Measurements from ENCODE around the gene PADI6.

Gene PADI6

DNA sequence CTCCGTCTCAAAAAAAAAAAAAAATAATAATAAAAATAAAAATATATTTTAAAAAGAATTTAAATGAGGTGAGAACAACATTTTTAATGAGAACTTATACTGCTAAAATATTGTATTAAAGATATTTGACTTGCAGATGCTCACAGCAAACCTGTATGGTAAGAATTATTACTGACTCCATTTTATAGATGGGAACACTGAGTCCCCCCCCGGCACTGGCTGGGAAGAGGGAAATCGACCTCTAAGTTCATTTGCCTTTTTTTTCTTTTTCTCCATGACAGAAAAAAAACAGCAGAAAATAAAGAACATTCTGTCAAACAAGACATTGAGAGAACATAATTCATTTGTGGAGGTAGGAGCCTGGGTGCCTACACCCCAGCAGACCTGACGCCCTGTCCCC, 13.4 kb upstream of the PADI6 start:
- no peak for DNase-seq

GRCh38 chr1:17359031-17359430, 13.0 kb upstream of the PADI6 start:
- no peak for DNase-seq

DNA sequence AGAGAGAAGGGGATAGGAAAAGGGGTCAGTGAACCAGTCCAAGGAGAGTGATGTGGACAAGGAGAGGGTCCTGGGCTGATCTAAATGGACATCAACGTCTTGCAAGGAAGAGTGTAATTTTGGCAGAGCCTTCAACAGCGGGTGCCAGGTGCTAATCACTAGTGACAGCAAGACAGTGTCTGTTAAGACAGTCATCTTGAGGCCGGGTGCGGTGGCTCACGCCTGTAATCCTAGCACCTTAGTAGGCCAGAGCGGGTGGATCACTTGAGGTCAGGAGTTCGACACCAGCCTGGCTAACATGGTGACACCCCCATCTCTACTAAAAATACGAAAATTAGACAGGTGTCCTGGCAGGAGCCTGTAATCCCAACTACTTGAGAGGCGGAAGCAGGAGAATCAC, 12.2 kb upstream of the PADI6 start:
- no peak for DNase-seq

DNA sequence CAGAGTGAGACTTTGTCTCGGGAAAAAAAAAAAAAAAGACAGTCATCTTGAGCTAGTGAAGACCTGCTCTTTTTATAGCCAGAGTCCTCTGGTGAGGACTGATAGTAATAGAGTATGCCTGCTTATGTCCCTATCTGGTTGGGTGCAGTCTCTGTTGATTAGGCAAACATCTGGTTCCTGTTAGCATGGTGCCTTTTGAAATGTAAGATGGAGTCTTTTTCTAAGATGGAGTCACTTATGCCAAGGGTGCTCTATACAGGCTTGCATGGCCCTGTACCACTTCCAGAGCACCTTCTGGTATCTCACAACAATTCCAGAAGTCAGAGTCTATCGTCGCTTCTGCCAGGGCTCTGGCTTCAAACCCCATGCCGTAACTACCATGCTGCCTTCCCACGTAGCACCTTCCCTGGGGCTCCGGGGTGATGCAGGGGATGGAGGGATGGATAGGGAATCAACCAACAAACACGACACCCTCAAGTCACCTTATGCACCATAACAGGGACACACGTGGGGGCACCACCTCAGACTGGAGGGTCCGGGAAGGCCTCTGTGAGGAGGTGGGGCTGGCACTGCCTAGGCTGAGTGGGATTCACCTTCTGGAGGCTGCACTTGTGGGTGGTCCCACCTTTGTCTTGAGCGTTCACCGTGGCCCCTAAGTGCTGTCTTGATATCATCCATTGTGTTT, 11.6 kb upstream of the PADI6 start:
- DNase-seq, result no peak

GRCh38 chr1:17361687-17362086, 10.3 kb upstream of the PADI6 start:
- no peak for DNase-seq

GRCh38 chr1:17363351-17363750, 8.6 kb upstream of the PADI6 start:
- no peak for DNase-seq

DNA sequence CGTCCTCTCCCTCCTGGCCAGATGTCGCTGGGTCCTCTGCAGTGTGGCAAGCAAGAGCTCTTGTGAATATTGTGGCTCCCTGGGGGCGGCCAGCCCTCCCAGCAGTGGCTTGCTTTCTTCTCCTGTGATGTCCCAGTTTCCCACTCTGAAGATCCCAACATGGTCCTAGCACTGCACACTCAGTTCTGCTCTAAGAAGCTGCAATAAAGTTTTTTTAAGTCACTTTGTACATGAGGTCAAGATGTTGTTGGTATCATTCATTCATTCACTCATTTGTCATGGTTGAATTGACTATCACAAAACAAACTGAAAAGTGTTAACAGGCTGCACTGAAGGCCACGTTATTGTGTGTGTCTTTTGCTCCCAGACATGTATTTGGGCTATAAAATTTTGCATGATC, 8.2 kb upstream of the PADI6 start:
- DNase-seq, result no peak

DNA sequence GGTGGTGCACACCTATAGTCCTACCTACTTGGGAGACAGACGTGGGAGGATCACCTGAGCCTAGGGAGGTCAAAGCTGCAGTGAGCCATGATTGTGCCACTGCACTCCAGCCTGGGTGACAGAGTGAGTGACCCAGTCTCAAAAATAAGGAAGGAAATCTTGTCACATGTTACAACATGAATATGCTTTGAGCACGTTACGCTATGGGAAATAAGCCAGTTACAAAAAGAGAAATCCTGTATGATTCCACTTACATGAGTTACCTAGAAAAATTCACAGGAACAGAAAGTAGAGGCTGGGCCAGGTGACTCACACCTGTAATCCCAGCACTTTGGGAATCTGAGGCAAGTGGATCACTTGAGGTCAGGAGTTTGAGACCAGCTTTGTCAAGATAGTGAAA, 6.7 kb upstream of the PADI6 start:
- DNase-seq, result no peak

GRCh38 chr1:17369466-17369865, 2.5 kb upstream of the PADI6 start:
- peak; percentile 19 for DNase-seq

GRCh38 chr1:17370618-17371017, 1.4 kb upstream of the PADI6 start:
- DNase-seq, result no peak

- no peak for DNase-seq
These were observed 959 bp downstream of the PADI6 start for GRCh38 chr1:17372955-17373354.

DNA sequence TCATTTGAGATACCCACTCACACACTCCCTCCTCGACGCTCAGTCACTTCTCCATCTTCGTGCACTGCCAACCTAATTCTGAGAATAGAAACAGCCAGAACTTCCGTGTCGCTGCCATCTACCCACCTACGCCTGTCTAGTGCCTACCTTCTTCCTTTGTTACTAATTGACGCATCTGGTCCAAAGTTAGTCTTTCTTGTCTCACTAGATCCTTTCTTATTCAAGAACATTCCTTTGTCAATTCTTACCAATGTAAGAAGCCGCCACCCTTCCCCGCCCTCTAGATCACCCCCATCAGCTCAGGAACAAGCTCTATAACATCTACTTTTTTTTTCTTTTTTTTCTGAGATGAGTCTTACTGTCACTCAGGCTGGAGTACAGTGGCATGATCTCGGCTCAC, 3.7 kb downstream of the PADI6 start:
- no peak for DNase-seq

DNA sequence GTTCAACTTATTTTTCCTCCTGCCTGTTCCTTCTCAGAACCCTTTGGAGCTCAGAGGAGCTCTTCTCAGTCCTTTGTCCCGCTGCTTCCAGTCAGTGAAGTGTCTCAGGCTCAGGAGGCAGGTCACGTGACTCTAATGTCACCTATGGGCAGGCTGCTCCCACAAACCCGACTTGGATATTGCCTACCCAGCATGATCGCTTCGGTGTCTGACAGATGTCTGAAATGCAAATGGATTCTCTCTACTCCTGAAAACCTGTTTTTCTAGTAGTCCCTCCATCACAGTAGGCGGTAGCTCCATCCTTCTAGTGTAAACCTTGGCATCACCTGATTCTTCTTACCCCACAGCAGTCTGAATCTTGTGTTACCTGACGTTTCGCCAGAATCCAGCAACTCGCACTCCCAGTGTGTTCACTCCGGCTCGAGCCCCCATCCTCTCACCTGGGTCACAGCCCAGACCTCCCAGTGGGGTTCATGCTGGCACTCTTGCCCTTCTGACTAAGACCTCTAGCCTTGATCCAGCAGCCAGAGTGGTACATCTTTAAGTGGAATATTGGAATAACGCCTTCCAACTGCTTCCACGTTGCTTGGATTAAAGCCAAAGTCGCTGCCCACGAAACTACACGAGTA, 5.4 kb downstream of the PADI6 start:
- DNase-seq, result no peak

GRCh38 chr1:17381161-17381560, 9.2 kb downstream of the PADI6 start:
- no peak for DNase-seq

DNA sequence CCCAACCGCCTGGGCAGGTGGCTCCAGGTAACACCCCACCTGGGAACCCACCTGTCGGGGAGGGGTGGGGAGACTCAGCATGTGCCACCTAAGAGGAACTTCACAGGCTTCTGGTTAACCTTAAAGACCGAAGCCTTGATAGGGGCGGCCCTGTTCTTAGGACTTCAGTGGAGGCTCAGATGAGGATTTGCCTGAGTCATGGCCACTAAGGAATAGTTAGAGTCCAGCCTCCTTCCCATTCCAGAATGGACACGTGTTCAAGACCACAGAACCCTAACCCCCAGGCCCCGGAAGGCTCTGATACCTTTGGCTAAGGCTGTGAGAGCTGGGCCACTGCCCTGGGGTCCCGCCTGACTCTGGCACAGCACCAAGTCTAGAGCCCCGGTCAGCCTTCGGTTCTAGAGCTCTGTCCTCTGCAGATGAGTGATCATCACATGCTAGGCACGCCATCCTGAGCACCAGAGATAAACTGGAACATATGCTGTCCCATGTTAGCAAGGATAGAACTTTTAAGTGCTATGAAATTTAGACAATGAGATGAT, 20.3 kb downstream of the PADI6 start:
- no peak for DNase-seq

GRCh38 chr1:17393230-17393629, 21.2 kb downstream of the PADI6 start:
- no peak for DNase-seq

DNA sequence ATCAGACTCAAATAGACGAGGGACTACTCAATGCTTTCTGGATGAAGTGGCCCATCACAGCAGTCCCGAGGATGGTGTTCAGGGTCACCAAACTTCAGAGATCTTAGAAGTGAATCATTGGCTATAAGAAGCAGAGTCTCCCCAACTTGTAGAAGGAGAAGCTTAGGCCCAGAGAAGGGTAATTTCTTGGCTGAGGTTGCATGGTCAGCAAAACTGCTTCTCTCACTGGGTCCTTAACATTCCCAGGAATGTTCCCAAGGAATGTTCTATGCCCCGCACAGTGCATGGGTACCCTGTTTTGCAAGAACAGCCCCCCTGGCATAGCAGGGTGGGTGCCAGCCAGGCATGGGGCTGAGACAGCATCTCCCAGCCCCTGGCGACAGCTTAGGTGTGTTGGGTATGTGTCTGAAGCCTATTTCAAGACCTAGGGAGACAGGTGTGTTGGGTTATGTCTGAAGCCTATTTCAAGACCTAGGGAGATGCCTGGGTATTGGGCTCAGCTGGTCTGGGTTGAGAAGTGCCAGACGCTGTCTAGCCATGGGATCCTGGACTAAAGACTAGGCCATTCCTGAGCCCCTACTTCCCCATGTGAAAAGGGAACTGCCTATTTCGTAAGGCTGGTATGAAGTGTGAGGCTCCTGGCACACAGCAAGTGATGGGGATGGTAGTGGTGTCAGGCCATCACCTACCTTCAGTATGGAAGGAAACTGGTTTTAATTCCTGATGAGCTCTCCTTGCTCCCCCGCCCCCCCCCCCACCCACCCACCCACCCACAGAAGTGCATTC, 26.1 kb downstream of the PADI6 start:
- no peak for DNase-seq

- no peak for DNase-seq
These were observed 28.8 kb downstream of the PADI6 start for GRCh38 chr1:17400725-17401341.

GRCh38 chr1:17401841-17402240, 29.8 kb downstream of the PADI6 start:
- DNase-seq, result no peak

GRCh38 chr1:17403081-17403480, 31.1 kb downstream of the PADI6 start:
- DNase-seq, result no peak

- no peak for DNase-seq
These were observed 32.2 kb downstream of the PADI6 start for GRCh38 chr1:17404034-17404684.

- no peak for DNase-seq
These were observed 32.8 kb downstream of the PADI6 start for GRCh38 chr1:17404820-17405219.
